ENCODE data around the gene TRAPPC12.
"Not testable (repeated sequence)": the region's sequence is repeated elsewhere in the genome, so short reads cannot be mapped to it uniquely, and the experiment has no call there.

Gene TRAPPC12

GRCh38 chr2:3486047-3487027 is 106.8 kb downstream of the TRAPPC12 start:
- DNase-seq (ENCODE audit: low spot score): no peak

DNA sequence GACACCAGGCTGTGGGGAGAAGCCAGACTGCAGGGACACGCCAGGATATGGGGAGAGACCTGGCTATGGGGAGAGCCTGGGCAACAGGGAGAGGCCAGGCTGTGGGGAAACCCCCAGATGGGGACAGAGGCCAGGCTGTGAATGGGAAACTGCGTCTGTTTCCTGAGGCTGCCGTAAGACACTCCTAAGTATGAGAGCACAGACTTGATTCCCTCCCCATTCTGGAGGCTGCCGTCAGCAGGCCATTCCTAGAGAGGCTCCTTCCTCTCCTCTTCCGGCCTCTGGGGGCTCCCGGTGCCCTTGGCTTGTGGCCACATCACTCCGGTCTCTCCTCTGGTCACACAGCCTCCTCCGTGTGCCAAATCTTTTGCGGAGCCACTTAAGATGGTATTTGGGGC is 107.5 kb downstream of the TRAPPC12 start:
- no peak for DNase-seq (ENCODE audit: low spot score)

DNA sequence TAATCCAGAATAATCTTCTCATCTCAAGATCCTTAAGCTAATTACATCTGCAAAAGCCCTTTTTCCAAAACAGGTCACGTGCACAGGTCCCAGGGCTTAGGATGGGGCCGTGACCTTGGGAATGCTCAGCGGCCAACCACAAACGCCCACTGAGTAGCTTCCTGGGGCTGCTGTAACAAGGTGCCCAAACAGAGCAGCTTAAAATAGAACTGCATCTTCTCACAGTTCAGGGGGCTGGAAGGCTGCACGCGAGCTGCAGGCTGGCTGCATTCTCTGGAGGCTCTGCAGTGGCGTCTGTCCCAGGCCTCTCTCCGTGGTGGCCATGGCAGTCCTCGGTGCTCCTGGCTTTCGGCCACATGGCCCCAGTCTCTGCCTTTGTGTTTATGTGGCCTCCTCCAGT is 107.9 kb downstream of the TRAPPC12 start:
- DNase-seq (ENCODE audit: low spot score): peak; percentile 62

DNA sequence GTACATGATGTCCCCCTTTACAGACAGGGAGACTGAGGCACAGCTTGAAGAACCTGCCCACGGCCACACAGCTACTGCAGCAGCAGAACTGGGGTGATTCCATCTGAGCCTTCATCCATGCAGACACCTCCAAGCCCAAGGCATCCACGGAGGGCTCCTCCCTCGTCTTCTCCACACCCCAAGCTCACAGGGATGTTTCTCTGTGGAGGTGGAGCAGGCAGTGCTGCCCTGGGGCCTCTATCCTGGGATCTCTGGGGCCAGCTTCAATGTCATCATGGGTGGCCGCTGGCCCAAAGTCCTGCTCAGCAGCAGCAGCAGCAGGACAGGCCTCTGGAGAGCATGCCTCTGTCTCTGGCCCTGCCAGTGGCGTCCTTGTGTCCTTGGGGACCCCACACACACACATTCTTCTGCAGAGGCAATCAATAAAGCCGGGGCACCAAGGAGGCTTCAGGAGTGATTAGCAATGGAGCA is 108.6 kb downstream of the TRAPPC12 start:
- no peak for DNase-seq (ENCODE audit: low spot score)

DNA sequence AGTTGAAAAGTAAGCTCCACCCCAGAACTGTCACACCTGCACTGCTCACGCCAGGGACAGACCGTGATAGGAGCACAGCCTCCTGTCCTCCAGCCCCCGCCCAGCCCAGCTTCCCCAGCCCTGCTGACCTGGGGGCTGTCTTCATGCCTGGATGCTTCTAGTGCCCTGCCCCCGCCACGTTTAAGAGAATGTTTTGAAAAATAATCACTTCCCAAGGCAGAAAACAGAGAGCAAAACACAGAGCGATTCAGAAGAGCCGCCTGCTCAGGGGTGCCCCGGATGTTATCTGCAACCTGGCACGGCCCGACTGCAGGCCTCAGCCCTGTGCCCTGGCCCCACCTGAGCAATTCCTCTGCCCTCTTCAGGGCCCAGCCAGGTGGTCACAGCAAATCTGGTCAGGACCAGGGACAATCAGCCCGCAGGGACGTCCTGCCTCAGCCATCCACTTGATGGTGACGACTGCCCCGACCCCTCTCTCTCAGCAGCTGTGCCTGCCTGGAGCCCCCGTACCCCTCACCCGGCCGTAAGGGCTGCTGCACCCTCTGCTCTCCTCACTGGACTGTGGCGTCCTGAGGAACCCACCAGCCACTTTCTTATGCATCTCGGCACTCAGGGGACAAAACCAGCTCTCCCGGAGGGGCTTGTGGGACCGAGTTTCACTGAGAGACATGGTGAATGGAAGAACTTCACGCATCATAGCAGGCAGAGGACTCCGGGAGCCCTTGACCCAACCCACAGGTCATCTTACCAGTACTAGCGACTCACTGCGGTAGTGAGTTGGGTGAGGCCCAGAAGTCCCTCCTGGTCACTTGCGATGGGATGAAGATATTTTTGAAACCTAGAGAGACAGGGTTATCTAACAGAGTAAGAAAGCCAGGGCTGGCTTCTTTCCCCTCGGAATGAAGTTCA is 109.6 kb downstream of the TRAPPC12 start:
- DNase-seq (ENCODE audit: low spot score): no peak

DNA sequence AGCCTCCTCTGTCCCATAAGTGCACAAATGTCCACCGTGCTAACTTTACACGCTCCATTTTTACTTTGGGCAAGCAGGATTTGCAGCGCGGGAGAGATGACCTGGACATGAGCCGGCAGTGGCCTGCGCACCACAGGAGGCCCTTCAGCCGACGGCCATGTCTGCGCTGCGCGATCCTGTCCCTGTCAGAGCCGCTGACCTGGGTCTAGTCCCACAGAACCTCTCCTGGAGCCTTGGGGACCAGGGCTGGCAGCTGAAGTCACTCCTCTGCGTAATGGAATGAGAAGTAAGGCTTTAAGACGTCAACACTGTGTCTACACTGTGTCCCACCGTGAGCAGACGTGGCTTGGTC is 110.2 kb downstream of the TRAPPC12 start:
- no peak for DNase-seq (ENCODE audit: low spot score)

DNA sequence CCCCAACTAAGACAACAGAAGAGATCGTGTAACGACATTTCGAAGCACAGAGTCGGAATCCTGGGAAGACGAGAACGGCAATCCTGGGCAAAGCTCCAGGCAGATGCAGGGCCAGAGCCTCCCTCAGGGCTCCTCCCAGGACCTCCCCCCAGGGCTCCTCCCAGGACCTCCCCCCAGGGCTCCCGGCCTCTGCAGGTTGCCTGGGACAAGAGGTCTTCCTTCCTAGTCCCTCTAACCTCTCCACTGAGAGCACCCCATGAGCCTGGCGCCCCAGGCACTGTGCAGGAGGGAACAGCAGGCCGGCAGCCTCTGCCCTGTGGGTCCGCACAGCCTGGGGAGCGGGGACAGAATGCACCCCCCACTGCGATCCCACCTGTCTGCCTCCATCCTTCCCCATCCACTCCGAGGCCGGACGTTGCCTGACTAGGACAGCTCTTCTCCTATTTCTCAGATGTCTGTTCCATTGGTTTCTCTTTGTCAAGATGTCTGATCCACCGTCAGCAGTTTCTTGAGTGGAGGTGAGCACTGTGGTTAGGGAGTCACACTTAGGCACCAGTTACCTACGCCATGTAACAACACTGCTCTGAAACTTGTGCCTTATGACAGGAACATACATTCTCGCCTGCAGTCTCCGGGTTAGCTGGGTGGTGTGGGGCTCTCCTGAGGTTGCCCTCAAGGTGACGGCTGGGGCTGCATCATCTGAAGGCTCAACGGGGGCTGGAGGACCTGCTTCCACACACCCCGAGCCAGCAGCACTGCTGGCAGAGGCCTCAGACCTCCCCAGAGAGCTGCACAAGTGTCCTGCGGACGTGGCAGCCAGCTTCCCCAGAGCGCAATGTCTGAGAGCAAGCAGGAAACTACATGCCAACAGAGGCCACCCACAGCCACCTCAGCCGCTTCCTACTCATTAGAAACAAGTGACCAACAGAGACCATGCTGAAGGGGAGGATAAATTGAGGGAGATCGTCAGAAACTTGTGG is 111.0 kb downstream of the TRAPPC12 start:
- no peak for DNase-seq (ENCODE audit: low spot score)

DNA sequence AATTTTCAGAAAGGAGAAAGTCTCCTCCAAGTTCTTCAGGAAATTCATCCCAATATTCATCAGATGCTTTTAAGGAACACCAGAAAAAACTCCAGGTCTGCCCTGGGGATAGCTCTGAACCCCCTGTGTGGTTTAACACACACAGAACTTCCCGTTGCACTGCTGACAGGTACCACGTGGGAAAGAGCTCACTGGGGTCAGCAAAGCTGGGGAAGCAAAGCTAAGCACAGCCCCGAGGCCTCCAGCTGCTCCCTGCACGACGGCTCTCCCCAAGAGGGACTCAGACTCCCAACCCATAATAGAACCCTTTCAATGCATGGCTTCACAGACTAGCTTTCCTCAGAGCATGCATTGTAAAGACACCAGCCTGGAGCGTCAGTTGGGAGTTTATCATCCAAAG is 111.8 kb downstream of the TRAPPC12 start:
- DNase-seq (ENCODE audit: low spot score): no peak

DNA sequence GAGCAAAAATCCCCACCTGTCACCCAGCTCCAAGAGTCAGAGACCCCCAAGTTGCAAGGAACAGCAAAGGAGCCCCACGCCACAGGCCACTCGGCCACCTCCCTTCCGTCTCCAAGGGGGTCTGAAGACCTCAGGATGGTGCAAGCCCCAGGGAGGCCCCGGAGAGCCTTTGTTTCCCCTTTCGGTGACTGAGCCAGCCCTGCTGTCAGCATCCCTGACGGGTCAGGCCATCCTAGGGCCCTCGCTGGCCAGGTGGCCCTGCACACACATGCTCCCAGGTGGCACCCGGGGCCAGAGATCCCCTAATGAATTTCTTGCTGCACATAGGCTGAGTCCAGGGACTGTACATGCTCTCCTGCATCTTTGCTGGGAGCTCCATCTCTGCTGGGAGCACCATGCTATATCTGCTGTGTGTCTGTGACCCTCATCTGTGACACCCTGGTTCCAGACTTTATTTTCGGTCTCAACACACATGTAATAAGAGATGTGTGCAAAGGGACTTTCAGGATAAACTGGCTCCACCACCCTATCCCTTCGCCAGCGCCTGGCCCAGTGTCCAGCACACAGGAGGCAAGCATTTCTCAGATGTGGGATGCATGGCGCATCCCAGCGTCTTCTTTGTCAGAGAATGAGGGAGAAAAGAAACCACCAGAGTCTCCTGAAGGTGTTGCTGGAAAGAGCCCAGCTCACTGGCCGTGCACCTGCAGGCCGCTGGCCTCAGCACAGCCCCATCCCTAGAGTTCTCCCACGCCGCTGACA is 112.4 kb downstream of the TRAPPC12 start:
- no peak for DNase-seq (ENCODE audit: low spot score)

DNA sequence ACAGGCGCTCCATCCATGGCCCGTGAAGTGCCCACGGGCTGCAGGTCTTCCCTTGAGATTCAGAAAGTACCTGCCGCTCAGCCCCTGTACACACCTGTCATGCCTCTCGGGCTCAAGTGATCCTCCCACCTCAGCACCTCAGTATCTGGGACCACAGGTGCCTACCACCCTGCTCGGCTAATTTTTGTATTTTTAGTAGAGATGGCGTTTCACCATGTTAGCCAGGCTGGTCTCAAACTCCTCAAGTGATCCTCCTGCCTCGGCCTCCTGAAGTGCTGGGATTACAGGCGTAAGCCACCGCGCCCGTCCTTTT is 112.9 kb downstream of the TRAPPC12 start:
- not testable (repeated sequence) for DNase-seq (ENCODE audit: low spot score)

DNA sequence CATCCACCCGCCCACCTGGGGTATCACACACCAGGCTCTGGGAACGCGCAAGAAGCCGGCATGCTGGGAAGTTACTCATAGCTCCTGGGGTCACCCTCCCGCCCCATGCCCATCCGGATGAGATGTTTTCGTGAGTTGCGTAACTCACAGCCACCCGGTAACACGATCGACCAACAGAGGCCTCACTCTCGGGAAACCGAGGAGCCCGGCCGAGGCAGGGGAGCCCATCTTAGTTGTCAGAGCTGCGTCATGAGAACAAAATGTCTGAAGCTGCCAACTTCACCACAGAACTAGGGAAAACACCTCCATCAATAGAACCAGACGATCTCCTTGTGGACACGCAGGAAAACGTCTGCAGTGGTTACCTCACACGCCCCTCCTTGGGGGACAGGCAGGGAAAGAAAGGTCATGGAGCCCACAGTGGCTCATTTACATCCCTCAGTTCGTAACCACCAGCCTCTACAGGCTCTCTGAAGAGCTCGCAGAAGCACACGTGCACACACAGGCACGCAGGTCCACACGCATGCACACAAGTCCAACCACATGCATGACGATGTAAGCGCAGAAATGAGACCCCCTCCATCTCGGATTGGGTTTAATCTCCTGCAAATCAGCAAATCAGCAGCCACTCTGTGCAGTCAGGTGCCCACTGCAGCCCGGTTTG is 113.6 kb downstream of the TRAPPC12 start:
- DNase-seq (ENCODE audit: low spot score): no peak

- no peak for DNase-seq (ENCODE audit: low spot score)
Measured at GRCh38 chr2:3493615-3494007, 114.1 kb downstream of the TRAPPC12 start.

DNA sequence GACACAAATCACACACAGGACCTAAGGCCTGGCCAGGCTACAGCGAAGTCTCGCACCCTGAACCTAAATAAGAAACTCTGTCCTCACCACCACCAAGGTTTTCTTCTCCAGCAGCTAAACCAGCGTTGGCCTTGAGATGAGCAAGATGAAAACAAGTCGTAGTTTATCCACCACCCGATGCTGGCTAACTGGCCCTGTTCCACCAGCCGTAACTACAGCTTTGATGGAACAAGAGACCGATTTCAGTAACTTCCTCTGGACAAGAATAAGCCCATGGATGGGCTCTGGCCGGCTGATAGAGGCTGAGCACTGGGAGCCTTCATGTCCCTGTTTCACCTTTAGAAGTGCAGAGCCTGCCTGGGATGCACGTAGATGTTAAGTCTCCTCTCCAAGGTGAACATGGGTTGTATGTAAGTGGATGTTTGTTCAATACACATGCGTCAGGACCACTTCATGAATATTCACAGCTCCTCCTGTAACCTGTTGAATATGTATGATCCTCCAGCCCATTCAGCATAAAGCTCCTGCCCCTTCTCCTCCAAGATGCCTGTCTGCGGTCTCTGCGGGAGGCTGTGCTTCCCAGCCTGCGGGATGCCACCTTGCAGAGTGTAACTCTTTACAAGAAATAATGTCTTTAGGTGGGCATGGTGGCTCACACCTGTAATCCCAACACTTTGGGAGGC is 115.6 kb downstream of the TRAPPC12 start:
- DNase-seq (ENCODE audit: low spot score): no peak

DNA sequence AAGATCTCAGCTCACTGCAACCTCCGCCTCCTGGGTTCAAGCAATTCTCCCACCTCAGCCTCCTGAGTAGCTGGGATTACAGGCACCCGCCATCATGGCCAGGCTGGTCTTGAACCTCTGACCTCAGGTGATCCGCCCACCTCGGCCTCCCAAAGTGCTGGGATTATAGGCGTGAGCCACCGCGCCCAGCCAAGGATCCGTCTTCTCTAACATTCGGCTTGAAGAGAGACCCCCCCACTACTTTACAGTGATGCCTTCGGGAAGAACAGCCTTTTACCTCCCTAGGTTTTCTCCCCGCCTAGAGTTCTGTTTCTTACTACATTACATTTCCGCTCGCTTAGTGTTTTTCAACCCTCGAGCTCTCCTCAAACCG is 117.2 kb downstream of the TRAPPC12 start:
- not testable (repeated sequence) for DNase-seq (ENCODE audit: low spot score)

- DNase-seq (ENCODE audit: low spot score): no peak
Measured at GRCh38 chr2:3498783-3499394, 119.4 kb downstream of the TRAPPC12 start.

GRCh38 chr2:3500326-3500899 is 120.9 kb downstream of the TRAPPC12 start:
- no peak for DNase-seq (ENCODE audit: low spot score)

DNA sequence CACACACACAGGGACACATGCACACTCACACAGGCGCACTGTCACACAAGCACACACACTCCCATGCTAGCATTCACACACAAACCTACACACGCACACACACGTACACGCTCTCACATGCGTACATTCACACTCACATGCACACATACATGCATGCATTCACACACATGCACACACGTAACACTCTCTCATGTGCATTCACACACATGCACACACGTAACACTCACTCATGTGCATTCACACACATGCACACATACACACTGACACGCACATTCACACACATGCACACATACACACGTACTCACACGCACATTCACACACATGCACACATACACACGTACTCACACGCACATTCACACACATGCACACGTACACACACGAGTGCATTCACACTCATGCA is 123.6 kb downstream of the TRAPPC12 start:
- no peak for DNase-seq (ENCODE audit: low spot score)

DNA sequence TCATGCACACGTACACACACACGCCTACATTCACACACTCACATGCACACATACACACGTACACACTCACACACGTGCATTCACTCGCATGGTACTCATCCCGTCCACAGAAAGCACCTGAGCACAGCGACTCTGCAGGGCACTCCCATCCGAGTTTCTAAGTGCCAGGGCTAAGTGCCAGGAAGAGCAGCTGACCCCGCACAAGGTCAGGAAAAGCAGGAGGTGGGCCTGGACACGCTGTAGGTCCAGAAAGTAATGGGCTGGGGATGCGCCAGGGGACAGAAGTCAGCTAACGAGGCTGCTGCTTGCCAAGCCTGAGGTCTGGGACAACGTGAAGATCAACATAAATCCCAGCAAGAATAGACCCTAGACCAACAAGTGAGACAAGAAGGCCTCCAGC is 124.0 kb downstream of the TRAPPC12 start:
- no peak for DNase-seq (ENCODE audit: low spot score)

DNA sequence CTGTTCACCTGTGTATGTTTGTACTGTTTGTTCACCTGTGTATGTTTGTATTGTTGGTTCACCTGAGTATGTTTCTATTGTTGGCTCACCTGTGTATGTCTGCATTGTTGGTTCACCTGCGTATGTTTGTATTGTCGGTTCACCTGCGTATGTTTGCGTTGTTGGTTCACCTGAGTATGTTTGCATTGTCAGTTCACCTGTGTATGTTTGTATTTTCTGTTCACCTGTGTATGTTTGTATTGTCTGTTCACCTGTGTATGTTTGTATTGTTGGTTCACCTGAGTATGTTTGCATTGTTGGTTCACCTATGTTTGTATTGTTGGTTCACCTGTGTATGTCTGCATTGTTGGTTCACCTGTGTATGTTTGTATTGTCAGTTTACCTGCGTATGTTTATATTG is 125.2 kb downstream of the TRAPPC12 start:
- DNase-seq (ENCODE audit: low spot score): no peak

All from cerebellar cortex (tissue), 1 donor.